ENCODE measurements around the gene PFN3. TPM values are rescaled to one million over a fixed set of nuclear protein-coding genes. Genes with fewer than 3 reads are reported as not detected.

The PFN3 gene
- total and polyA plus RNA-seq, 2 of the 4 experiments (the other 2 are of a cell fraction) = not detected

DNA sequence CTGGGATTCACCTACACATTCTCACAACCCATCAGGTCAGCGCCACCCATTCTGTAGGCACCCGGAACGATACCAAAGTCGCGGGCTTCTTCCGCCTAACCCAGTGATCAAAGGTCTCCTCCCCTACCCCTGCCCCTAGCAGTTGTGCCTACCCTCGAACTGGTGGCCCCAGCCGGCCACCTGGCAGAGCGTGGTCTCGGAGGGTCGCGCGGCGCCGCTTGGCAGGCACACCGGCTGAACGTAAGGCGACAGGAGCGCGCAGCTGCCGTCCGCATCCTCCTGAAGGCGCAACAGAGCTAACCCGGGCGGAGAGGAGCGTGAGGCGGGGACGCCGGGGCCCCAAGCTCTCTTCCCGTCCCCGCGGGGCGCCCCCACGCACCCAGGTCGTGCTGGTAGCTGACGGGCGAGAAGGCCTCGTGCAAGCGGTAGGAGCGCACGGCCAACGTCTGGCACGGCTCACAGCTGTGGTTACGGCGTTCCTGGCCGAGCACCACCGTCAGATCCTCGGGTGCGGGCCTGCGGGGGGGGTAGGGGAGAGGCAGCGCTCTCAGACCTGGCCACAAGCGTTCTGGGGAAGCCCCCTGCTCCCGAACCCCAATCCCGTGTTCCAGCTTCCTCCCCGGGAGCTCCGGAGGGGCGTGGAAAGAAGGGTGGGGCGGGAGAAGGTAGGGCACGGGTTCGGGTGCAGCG lies 2.8 kb upstream of the PFN3 start:
- Histone ChIP-seq H3K36me3 (ENCODE audit: control insufficient read depth, insufficient read depth, low read length) (no peaks in the 10 kb centered on the region), H2AK9ac (replicated peaks; ENCODE audit: low read depth, low read length, poor library complexity) (peak overlapping the region; percentile 16), H3K56ac (ENCODE audit: extremely low read depth, insufficient read depth, low read length) (no peak overlapping the region), H2BK20ac (ENCODE audit: low read depth, low read length) (no peak overlapping the region), H3K4ac (ENCODE audit: low read depth, low read length) (no peak overlapping the region), H3K27me3 (ENCODE audit: control insufficient read depth, insufficient read depth, low read length) (peaks cover 55% of the 10 kb centered on the region), H4K8ac (ENCODE audit: low read depth in 2 of 2, low read length in 2 of 2) (no peak overlapping the region), H3K4me3 (ENCODE audit: insufficient read depth, low read depth, low read length) (peak overlapping the region; percentile 57), H3K4me2 (ENCODE audit: low read depth, low read length) (peak overlapping the region; percentile 63), H3K27ac (ENCODE audit: insufficient read depth, low read length) (no peak overlapping the region; the same call in 1 of the 2 replicates), H2AFZ (replicated peaks; ENCODE audit: low read length, poor library complexity) (peak overlapping the region; percentile 92), H2AK5ac (ENCODE audit: low read depth, low read length) (no peak overlapping the region), H4K5ac (ENCODE audit: low read depth, low read length) (no peak overlapping the region), H2BK15ac (ENCODE audit: low read depth, low read length) (no peak overlapping the region), H3K9me1 (ENCODE audit: insufficient read depth, low read length) (no peaks in the 10 kb centered on the region), H3K79me1 (ENCODE audit: low read depth in 1 of 2, low read length in 2 of 2) (no peaks in the 10 kb centered on the region), H3K9me3 (ENCODE audit: control insufficient read depth, insufficient read depth, low read length) (peaks cover 2% of the 10 kb centered on the region; the same call in 1 of the 2 replicates), H4K20me1 (ENCODE audit: insufficient read depth, low read length) (no peaks in the 10 kb centered on the region), H3K14ac (replicated peaks; ENCODE audit: low read depth, low read length) (0 out of 2 replicates have a peak overlapping the region, but pooled peaks have one; percentile 6), H2BK5ac (ENCODE audit: low read depth, low read length, poor library complexity, severe bottlenecking) (no peak overlapping the region), H3K18ac (ENCODE audit: low read depth, low read length) (no peak overlapping the region), H4K91ac (ENCODE audit: insufficient read depth, low read depth, low read length) (no peak overlapping the region; the same call in 1 of the 2 replicates), H3K4me1 (ENCODE audit: control insufficient read depth, insufficient read depth, low read length) (peaks cover 4% of the 10 kb centered on the region; the same call in 1 of the 2 replicates), H3K9ac (ENCODE audit: low read depth, low read length) (0 out of 2 replicates have a peak overlapping the region, but pooled peaks have one; percentile 13), H3K23ac (ENCODE audit: low read depth, low read length) (no peak overlapping the region), H2BK120ac (ENCODE audit: low read depth, low read length) (no peak overlapping the region)
- DNase-seq (peak; percentile 12), ATAC-seq (ENCODE audit: low read depth) (peak; percentile 7; the same call in 1 of the 2 replicates)
- intact Hi-C loops (cut with micrococcal nuclease) = no loop called here
- in situ Hi-C loops (cut with MboI; ENCODE audit: low sequenced_read_pairs) = no loop called here
- ChIA-PET POLR2A (ENCODE audit: unreplicated experiment) (no interaction called here), CTCF (interaction anchor here (0.6 to 5.4 kb wide), 15 partner anchors 9 to 98 kb away, joined by 3 to 56 read pairs (median 7); partner anchors contain the start of genes GRK6, LMAN2 and PRR7)
- no TSS peak for BruUV-seq (replicated peaks)
- WGBS, 2 experiments (ENCODE audit: extremely low coverage in 2 of 2, insufficient read length in 1 of 2) = 3% methylated on average over 32 of the region's 61 CpGs; no CpG with 5 or more reads in 1 of the 2 experiments
- dilution Hi-C loops (cut with HindIII; ENCODE audit: low sequenced_read_pairs, unreplicated experiment) = no loop called here
- TF ChIP-seq RCOR1 (IDR thresholded peaks at IDR 0.05; ENCODE audit: insufficient replicate concordance, low read length) (no peak), CEBPB (IDR thresholded peaks at IDR 0.05; ENCODE audit: low read depth, low read length) (no peak), SMC3 (IDR thresholded peaks at IDR 0.05; ENCODE audit: low read depth, low read length) (no peak), BHLHE40 (IDR thresholded peaks at IDR 0.05; ENCODE audit: low read depth, low read length) (no peak), RAD21 (IDR thresholded peaks at IDR 0.05; ENCODE audit: low read length) (no peak), CHD1 (IDR thresholded peaks at IDR 0.05; ENCODE audit: low read depth, low read length) (no peak), FOS (IDR thresholded peaks at IDR 0.05; ENCODE audit: low read depth, low read length) (no peak), MAFK (IDR thresholded peaks at IDR 0.05; ENCODE audit: low read depth, low read length) (no peak), MAZ (IDR thresholded peaks at IDR 0.05; ENCODE audit: borderline replicate concordance, low read depth, low read length) (no peak), MXI1 (IDR thresholded peaks at IDR 0.05; ENCODE audit: borderline replicate concordance, low read depth, low read length) (no peak), NFE2L2 (IDR thresholded peaks at IDR 0.05; ENCODE audit: low read depth, low read length) (no peak), POLR2A (IDR thresholded peaks at IDR 0.05; ENCODE audit: low read depth, low read length) (no peak)
- TF ChIP-seq, protein P1, sequence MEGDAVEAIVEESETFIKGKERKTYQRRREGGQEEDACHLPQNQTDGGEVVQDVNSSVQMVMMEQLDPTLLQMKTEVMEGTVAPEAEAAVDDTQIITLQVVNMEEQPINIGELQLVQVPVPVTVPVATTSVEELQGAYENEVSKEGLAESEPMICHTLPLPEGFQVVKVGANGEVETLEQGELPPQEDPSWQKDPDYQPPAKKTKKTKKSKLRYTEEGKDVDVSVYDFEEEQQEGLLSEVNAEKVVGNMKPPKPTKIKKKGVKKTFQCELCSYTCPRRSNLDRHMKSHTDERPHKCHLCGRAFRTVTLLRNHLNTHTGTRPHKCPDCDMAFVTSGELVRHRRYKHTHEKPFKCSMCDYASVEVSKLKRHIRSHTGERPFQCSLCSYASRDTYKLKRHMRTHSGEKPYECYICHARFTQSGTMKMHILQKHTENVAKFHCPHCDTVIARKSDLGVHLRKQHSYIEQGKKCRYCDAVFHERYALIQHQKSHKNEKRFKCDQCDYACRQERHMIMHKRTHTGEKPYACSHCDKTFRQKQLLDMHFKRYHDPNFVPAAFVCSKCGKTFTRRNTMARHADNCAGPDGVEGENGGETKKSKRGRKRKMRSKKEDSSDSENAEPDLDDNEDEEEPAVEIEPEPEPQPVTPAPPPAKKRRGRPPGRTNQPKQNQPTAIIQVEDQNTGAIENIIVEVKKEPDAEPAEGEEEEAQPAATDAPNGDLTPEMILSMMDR (conservative IDR thresholded peaks at IDR 0.05; ENCODE audit: low read depth, low read length) = no peak
- TF ChIP-seq, protein P2, sequence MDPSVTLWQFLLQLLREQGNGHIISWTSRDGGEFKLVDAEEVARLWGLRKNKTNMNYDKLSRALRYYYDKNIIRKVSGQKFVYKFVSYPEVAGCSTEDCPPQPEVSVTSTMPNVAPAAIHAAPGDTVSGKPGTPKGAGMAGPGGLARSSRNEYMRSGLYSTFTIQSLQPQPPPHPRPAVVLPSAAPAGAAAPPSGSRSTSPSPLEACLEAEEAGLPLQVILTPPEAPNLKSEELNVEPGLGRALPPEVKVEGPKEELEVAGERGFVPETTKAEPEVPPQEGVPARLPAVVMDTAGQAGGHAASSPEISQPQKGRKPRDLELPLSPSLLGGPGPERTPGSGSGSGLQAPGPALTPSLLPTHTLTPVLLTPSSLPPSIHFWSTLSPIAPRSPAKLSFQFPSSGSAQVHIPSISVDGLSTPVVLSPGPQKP (IDR thresholded peaks at IDR 0.05; ENCODE audit: borderline replicate concordance, low read depth, low read length) = no peak
- TF ChIP-seq, protein P3, sequence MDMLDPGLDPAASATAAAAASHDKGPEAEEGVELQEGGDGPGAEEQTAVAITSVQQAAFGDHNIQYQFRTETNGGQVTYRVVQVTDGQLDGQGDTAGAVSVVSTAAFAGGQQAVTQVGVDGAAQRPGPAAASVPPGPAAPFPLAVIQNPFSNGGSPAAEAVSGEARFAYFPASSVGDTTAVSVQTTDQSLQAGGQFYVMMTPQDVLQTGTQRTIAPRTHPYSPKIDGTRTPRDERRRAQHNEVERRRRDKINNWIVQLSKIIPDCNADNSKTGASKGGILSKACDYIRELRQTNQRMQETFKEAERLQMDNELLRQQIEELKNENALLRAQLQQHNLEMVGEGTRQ (IDR thresholded peaks at IDR 0.05; ENCODE audit: low read depth, low read length) = no peak

Measured in IMR-90 (cell line).